DND-41 (cell line): ENCODE results near the gene KATNAL1.

Experiments used
- ATAC-seq: fragments of 200-7000 bp; cut with Tn5 transposase; 3 replicates; pipeline ENCODE4 v1.9.1; 2021; ENCODE audit warnings: low read depth; ENCODE audit not compliant: insufficient read depth
- DNase-seq: peaks from one replicate; pipeline ENCODE4 v3.0.0-alpha.2; 2020
- H2AFZ ChIP-seq: 2 replicates; pipeline ENCODE4 v1.6.0; 2012; ENCODE audit warnings: low read depth, low read length
- H3K27ac ChIP-seq: 2 replicates; pipeline ENCODE4 v1.5.1; 2012; ENCODE audit warnings: low read length, inconsistent platforms
- H3K27me3 ChIP-seq: fragments of 200-600 bp; sonication (generic); 2 replicates; pipeline ENCODE4 v1.6.0; 2012; ENCODE audit warnings: low read length, mild to moderate bottlenecking, inconsistent platforms; ENCODE audit not compliant: insufficient read depth, poor library complexity
- H3K36me3 ChIP-seq: 2 replicates; pipeline ENCODE4 v1.5.1; 2012; ENCODE audit warnings: low read length, inconsistent platforms; ENCODE audit not compliant: insufficient read depth
- H3K4me1 ChIP-seq: 2 replicates; pipeline ENCODE4 v1.5.1; 2012; ENCODE audit warnings: mild to moderate bottlenecking, low read length; ENCODE audit not compliant: insufficient read depth
- H3K4me2 ChIP-seq: 2 replicates; pipeline ENCODE4 v1.6.0; 2012; ENCODE audit warnings: mild to moderate bottlenecking, moderate library complexity, low read length, inconsistent platforms; ENCODE audit not compliant: insufficient read depth
- H3K4me3 ChIP-seq, 2 experiments: fragments of 200-600 bp in 1 of 2; shearing (Covaris generic) in 1 of 2; 2 replicates each; pipeline ENCODE4 v1.5.1; 2012 to 2016; ENCODE audit warnings: inconsistent platforms in 2 of 2, low read length in 2 of 2, mild to moderate bottlenecking in 2 of 2, low read depth in 1 of 2, moderate library complexity in 1 of 2
- H3K79me2 ChIP-seq: 2 replicates; pipeline ENCODE4 v1.6.0; 2012; ENCODE audit warnings: low read length, inconsistent platforms; ENCODE audit not compliant: insufficient read depth
- H3K9ac ChIP-seq: 2 replicates; pipeline ENCODE4 v1.6.0; 2012; ENCODE audit warnings: low read depth, mild to moderate bottlenecking, inconsistent platforms, low read length, moderate library complexity
- H3K9me3 ChIP-seq: 2 replicates; pipeline ENCODE4 v1.5.1; 2012; ENCODE audit warnings: low read length, moderate library complexity, mild to moderate bottlenecking, inconsistent platforms; ENCODE audit not compliant: insufficient read depth, severe bottlenecking
- H4K20me1 ChIP-seq: 2 replicates; pipeline ENCODE4 v1.6.0; 2012; ENCODE audit warnings: low read length; ENCODE audit not compliant: insufficient read depth
- CTCF ChIP-seq: IDR thresholded peaks from 2 replicates; pipeline ENCODE4 v1.5.1; 2012; ENCODE audit warnings: borderline replicate concordance, low read length, moderate library complexity, mild to moderate bottlenecking; ENCODE audit not compliant: poor library complexity, severe bottlenecking; ENCODE audit errors: extremely low read depth
- EZH2 ChIP-seq: IDR thresholded peaks from 3 replicates; pipeline ENCODE4 v1.6.1; 2012; ENCODE audit warnings: borderline replicate concordance, low read depth, mild to moderate bottlenecking, moderate library complexity, low read length, inconsistent platforms; ENCODE audit not compliant: severe bottlenecking

The KATNAL1 gene

GRCh38 chr13:30307194-30307970 lies at the start of gene KATNAL1:
Gene KATNAL1 (minus strand): TSS chr13:30307551. CDS start chr13:30283777, 23,774 bp downstream.
- Histone ChIP-seq H3K4me3 (peak within 1 kb of the TSS; percentile 81 to 87), H3K4me1 (peaks cover 52% of the 10 kb centered on the region), H3K27me3 (no peaks in the 10 kb centered on the region), H3K9ac (peak within 1 kb of the TSS; percentile 87), H3K4me2 (peak within 1 kb of the TSS; percentile 68), H3K36me3 (no peaks in the 10 kb centered on the region), H4K20me1 (no peaks in the 10 kb centered on the region), H3K79me2 (peaks cover 44% of the 10 kb centered on the region), H2AFZ (peak within 1 kb of the TSS; percentile 85), H3K9me3 (no peaks in the 10 kb centered on the region), H3K27ac (peak within 1 kb of the TSS; percentile 92)
- TF ChIP-seq EZH2: no peak
- TF ChIP-seq CTCF: no peak
- DNase-seq (peak; percentile 87), ATAC-seq (peak; percentile 68)

GRCh38 chr13:30355839-30356238 lies 48.5 kb upstream of the KATNAL1 start:
- peaks cover 62% of the 10 kb centered on the region for H3K4me1 ChIP-seq
- H3K79me2 ChIP-seq: 0 out of 2 replicates have a peak, but pooled peaks cover 4% of the 10 kb centered on the region
- peak; percentile 35 for ATAC-seq
- H3K27me3 ChIP-seq: no peaks in the 10 kb centered on the region
- peak overlapping the region; percentile 64 for H3K9ac ChIP-seq
- DNase-seq: peak; percentile 76
- H3K36me3 ChIP-seq: peaks cover 3% of the 10 kb centered on the region; the same call in 1 of the 2 replicates
- H2AFZ ChIP-seq: peak overlapping the region; percentile 54
- H3K4me2 ChIP-seq: peak overlapping the region; percentile 59
- TF ChIP-seq EZH2 (no peak), CTCF (no peak)
- peak overlapping the region; percentile 97 for H3K27ac ChIP-seq
- H3K4me3 ChIP-seq: peak overlapping the region in 1 of 2 experiments; percentile 42; a peak in 2 of 4 replicates
- no peaks in the 10 kb centered on the region for H4K20me1 ChIP-seq
- peaks cover 7% of the 10 kb centered on the region for H3K9me3 ChIP-seq

GRCh38 chr13:30355384-30355699 lies 48.0 kb upstream of the KATNAL1 start:
- peak overlapping the region; percentile 97 for H3K27ac ChIP-seq
- H3K4me3 ChIP-seq: peak overlapping the region in 1 of 2 experiments; percentile 42; a peak in 2 of 4 replicates
- H3K27me3 ChIP-seq: no peaks in the 10 kb centered on the region
- ATAC-seq (peak; percentile 75), DNase-seq (peak; percentile 95)
- peak; percentile 90 for TF ChIP-seq CTCF
- no peak for TF ChIP-seq EZH2
- H2AFZ ChIP-seq: peak overlapping the region; percentile 54
- H3K4me1 ChIP-seq: peaks cover 62% of the 10 kb centered on the region
- peaks cover 2% of the 10 kb centered on the region; the same call in 1 of the 2 replicates for H3K36me3 ChIP-seq
- peak overlapping the region; percentile 59 for H3K4me2 ChIP-seq
- H3K79me2 ChIP-seq: 0 out of 2 replicates have a peak, but pooled peaks cover 4% of the 10 kb centered on the region
- H3K9me3 ChIP-seq: peaks cover 7% of the 10 kb centered on the region
- peak overlapping the region; percentile 64 for H3K9ac ChIP-seq
- no peaks in the 10 kb centered on the region for H4K20me1 ChIP-seq
